Transverse colon (tissue), 4 donors: ENCODE data around the gene RFPL2.

ENCODE experiments used
- EP300 ChIP-seq: sonication (generic); formaldehyde crosslinking; IDR thresholded peaks from one replicate; pipeline ENCODE4 v1.6.1; 2017; ENCODE audit warnings: antibody characterized with exemption, low read depth
- POLR2A ChIP-seq: fragments of 450-650 bp; IDR thresholded peaks from one replicate; pipeline ENCODE4 v1.6.1; 2016; ENCODE audit warnings: antibody characterized with exemption, mild to moderate bottlenecking, moderate library complexity
- POLR2AphosphoS5 ChIP-seq, 3 donors: sonication (generic); formaldehyde crosslinking; IDR thresholded peaks; one replicate each; pipeline ENCODE4 v1.6.1; 2016; ENCODE audit warnings: antibody characterized with exemption in 3 of 3
- TF ChIP-seq, protein P1 (sequence below), 5 experiments: fragments of 200-600 bp in 3 of 5; fragments of 450-650 bp in 2 of 5; sonication (generic) in 3 of 5; IDR thresholded peaks; 1 replicate in 2 of 5; 2 replicates in 3 of 5; pipeline ENCODE4 v1.5.1; 2016 to 2017; ENCODE audit warnings: antibody characterized with exemption in 5 of 5, inconsistent platforms in 3 of 5, mild to moderate bottlenecking in 2 of 5, moderate library complexity in 1 of 5

DNA sequence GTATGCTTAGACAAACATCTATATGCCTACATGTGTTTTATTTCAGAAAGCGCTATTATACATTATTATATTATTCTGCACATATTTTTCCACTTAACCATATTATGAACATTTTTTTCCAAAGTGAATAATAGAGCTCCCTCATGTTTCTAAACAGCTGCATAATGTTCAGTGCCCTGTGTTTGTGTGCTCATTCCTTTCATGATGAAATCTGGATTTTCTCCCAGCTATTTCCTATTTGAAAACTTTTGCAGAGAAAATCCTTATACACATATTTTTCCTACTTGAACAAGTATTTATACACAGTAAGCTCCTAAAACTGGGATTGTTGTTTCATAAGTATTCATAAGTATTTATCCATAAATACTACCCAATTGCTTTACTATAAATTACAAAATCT is 18.1 kb upstream of the RFPL2 start:
- TF ChIP-seq, protein P1, sequence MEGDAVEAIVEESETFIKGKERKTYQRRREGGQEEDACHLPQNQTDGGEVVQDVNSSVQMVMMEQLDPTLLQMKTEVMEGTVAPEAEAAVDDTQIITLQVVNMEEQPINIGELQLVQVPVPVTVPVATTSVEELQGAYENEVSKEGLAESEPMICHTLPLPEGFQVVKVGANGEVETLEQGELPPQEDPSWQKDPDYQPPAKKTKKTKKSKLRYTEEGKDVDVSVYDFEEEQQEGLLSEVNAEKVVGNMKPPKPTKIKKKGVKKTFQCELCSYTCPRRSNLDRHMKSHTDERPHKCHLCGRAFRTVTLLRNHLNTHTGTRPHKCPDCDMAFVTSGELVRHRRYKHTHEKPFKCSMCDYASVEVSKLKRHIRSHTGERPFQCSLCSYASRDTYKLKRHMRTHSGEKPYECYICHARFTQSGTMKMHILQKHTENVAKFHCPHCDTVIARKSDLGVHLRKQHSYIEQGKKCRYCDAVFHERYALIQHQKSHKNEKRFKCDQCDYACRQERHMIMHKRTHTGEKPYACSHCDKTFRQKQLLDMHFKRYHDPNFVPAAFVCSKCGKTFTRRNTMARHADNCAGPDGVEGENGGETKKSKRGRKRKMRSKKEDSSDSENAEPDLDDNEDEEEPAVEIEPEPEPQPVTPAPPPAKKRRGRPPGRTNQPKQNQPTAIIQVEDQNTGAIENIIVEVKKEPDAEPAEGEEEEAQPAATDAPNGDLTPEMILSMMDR (IDR thresholded peaks at IDR 0.05), result no peak
- TF ChIP-seq EP300 (no peak), POLR2AphosphoS5 (IDR thresholded peaks at IDR 0.05) (no peak), POLR2A (no peak)
